ENCODE results near the gene RAB11FIP4.

Gene RAB11FIP4

GRCh38 chr17:31477417-31478055, 86.1 kb downstream of the RAB11FIP4 start:
- no peaks in the 10 kb centered on the region for H3F3A ChIP-seq (ENCODE audit: insufficient read depth)
- H3K27ac ChIP-seq (ENCODE audit: low read depth, low read length): no peak overlapping the region
- no peaks in the 10 kb centered on the region for H3K27me3 ChIP-seq (ENCODE audit: low read length)
- no peaks in the 10 kb centered on the region for H4K20me1 ChIP-seq (ENCODE audit: low read depth, low read length)
- no peaks in the 10 kb centered on the region for H3K79me2 ChIP-seq (ENCODE audit: insufficient read depth, low read length)
- no peak for TF ChIP-seq EZH2phosphoT487 (conservative IDR thresholded peaks at IDR 0.05; ENCODE audit: low read length)
- TF ChIP-seq, protein P1, sequence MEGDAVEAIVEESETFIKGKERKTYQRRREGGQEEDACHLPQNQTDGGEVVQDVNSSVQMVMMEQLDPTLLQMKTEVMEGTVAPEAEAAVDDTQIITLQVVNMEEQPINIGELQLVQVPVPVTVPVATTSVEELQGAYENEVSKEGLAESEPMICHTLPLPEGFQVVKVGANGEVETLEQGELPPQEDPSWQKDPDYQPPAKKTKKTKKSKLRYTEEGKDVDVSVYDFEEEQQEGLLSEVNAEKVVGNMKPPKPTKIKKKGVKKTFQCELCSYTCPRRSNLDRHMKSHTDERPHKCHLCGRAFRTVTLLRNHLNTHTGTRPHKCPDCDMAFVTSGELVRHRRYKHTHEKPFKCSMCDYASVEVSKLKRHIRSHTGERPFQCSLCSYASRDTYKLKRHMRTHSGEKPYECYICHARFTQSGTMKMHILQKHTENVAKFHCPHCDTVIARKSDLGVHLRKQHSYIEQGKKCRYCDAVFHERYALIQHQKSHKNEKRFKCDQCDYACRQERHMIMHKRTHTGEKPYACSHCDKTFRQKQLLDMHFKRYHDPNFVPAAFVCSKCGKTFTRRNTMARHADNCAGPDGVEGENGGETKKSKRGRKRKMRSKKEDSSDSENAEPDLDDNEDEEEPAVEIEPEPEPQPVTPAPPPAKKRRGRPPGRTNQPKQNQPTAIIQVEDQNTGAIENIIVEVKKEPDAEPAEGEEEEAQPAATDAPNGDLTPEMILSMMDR (IDR thresholded peaks at IDR 0.05; ENCODE audit: insufficient read depth, low read length, poor library complexity, severe bottlenecking): no peak
- no peak overlapping the region for H2AFZ ChIP-seq (ENCODE audit: low read depth, low read length, severe bottlenecking)
- no peaks in the 10 kb centered on the region for H3K36me3 ChIP-seq (ENCODE audit: low read length)
- H3K9me3 ChIP-seq (ENCODE audit: insufficient read depth, low read length): no peaks in the 10 kb centered on the region
- H3K4me3 ChIP-seq (ENCODE audit: insufficient read depth, low read length, poor library complexity, severe bottlenecking): no peak overlapping the region
- H3K9me2 ChIP-seq (replicated peaks; ENCODE audit: insufficient read depth, low read length): no peaks in the 10 kb centered on the region
- H3K4me2 ChIP-seq (ENCODE audit: low read depth, low read length, poor library complexity, severe bottlenecking): no peak overlapping the region
- no peak overlapping the region for H3K9ac ChIP-seq (ENCODE audit: low read length)

DNA sequence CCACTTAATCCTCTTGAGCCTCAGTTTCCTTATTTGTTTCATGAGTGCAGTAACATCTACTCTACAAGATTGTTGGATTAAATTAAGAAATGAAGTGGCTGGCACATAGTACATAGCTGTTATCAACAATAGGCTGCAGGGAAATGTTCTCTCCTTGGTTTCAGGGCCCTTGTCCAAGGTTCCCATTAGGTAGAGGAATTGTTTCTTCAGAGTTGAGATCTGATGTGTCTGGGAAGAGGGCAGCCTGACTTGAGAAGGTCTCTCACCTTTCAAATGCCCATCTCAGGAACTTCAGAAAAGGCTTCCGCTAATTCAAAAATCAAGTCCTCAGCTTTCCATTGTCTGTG, 87.6 kb downstream of the RAB11FIP4 start:
- H3K9me3 ChIP-seq (ENCODE audit: insufficient read depth, low read length): no peaks in the 10 kb centered on the region
- no peaks in the 10 kb centered on the region for H3K36me3 ChIP-seq (ENCODE audit: low read length)
- no peak overlapping the region for H3K9ac ChIP-seq (ENCODE audit: low read length)
- no peaks in the 10 kb centered on the region for H3K79me2 ChIP-seq (ENCODE audit: insufficient read depth, low read length)
- H3K4me2 ChIP-seq (ENCODE audit: low read depth, low read length, poor library complexity, severe bottlenecking): no peak overlapping the region
- no peak overlapping the region for H3K4me3 ChIP-seq (ENCODE audit: insufficient read depth, low read length, poor library complexity, severe bottlenecking)
- no peaks in the 10 kb centered on the region for H4K20me1 ChIP-seq (ENCODE audit: low read depth, low read length)
- TF ChIP-seq, protein P1 (IDR thresholded peaks at IDR 0.05; ENCODE audit: insufficient read depth, low read length, poor library complexity, severe bottlenecking): no peak
- no peak for TF ChIP-seq EZH2phosphoT487 (conservative IDR thresholded peaks at IDR 0.05; ENCODE audit: low read length)
- H3K27ac ChIP-seq (ENCODE audit: low read depth, low read length): no peak overlapping the region
- H2AFZ ChIP-seq (ENCODE audit: low read depth, low read length, severe bottlenecking): no peak overlapping the region
- H3K27me3 ChIP-seq (ENCODE audit: low read length): no peaks in the 10 kb centered on the region
- no peaks in the 10 kb centered on the region for H3F3A ChIP-seq (ENCODE audit: insufficient read depth)
- H3K9me2 ChIP-seq (replicated peaks; ENCODE audit: insufficient read depth, low read length): no peaks in the 10 kb centered on the region

GRCh38 chr17:31479524-31479923, 88.0 kb downstream of the RAB11FIP4 start:
- Histone ChIP-seq H2AFZ (ENCODE audit: low read depth, low read length, severe bottlenecking) (no peak overlapping the region), H3K4me3 (ENCODE audit: insufficient read depth, low read length, poor library complexity, severe bottlenecking) (no peak overlapping the region), H3K9me3 (ENCODE audit: insufficient read depth, low read length) (no peaks in the 10 kb centered on the region), H4K20me1 (ENCODE audit: low read depth, low read length) (no peaks in the 10 kb centered on the region), H3K36me3 (ENCODE audit: low read length) (no peaks in the 10 kb centered on the region), H3K79me2 (ENCODE audit: insufficient read depth, low read length) (no peaks in the 10 kb centered on the region), H3K27ac (ENCODE audit: low read depth, low read length) (no peak overlapping the region), H3K9me2 (replicated peaks; ENCODE audit: insufficient read depth, low read length) (no peaks in the 10 kb centered on the region), H3K27me3 (ENCODE audit: low read length) (no peaks in the 10 kb centered on the region), H3K4me2 (ENCODE audit: low read depth, low read length, poor library complexity, severe bottlenecking) (no peak overlapping the region), H3F3A (ENCODE audit: insufficient read depth) (no peaks in the 10 kb centered on the region), H3K9ac (ENCODE audit: low read length) (no peak overlapping the region)
- no peak for TF ChIP-seq EZH2phosphoT487 (conservative IDR thresholded peaks at IDR 0.05; ENCODE audit: low read length)
- TF ChIP-seq, protein P1 (IDR thresholded peaks at IDR 0.05; ENCODE audit: insufficient read depth, low read length, poor library complexity, severe bottlenecking): no peak
